ENCODE results near the gene TNFRSF18.

The TNFRSF18 gene

GRCh38 chr1:1227386-1227785 is 21.0 kb upstream of the TNFRSF18 start:
- no peak for DNase-seq (ENCODE audit: low read depth)

- DNase-seq (ENCODE audit: low read depth): no peak
These were observed 20.4 kb upstream of the TNFRSF18 start for GRCh38 chr1:1226566-1227362.

- DNase-seq (ENCODE audit: low read depth): no peak
These were observed 19.5 kb upstream of the TNFRSF18 start for GRCh38 chr1:1225913-1226312.

GRCh38 chr1:1225238-1225845 is 18.9 kb upstream of the TNFRSF18 start:
- DNase-seq (ENCODE audit: low read depth): no peak

GRCh38 chr1:1223891-1224290 is 17.5 kb upstream of the TNFRSF18 start:
- no peak for DNase-seq (ENCODE audit: low read depth)

GRCh38 chr1:1223321-1223720 is 16.9 kb upstream of the TNFRSF18 start:
- DNase-seq (ENCODE audit: low read depth): no peak

GRCh38 chr1:1222575-1223225 is 16.3 kb upstream of the TNFRSF18 start:
- DNase-seq (ENCODE audit: low read depth): no peak

- DNase-seq (ENCODE audit: low read depth): no peak
These were observed 15.6 kb upstream of the TNFRSF18 start for GRCh38 chr1:1221887-1222574.

- no peak for DNase-seq (ENCODE audit: low read depth)
These were observed 13.8 kb upstream of the TNFRSF18 start for GRCh38 chr1:1220197-1220596.

GRCh38 chr1:1219341-1219740 is 12.9 kb upstream of the TNFRSF18 start:
- no peak for DNase-seq (ENCODE audit: low read depth)

- DNase-seq (ENCODE audit: low read depth): no peak
These were observed 12.3 kb upstream of the TNFRSF18 start for GRCh38 chr1:1218524-1219200.

GRCh38 chr1:1217621-1218523 is 11.5 kb upstream of the TNFRSF18 start:
- DNase-seq (ENCODE audit: low read depth): peak; percentile 19

GRCh38 chr1:1216770-1217620 is 10.6 kb upstream of the TNFRSF18 start:
- DNase-seq (ENCODE audit: low read depth): no peak

- DNase-seq (ENCODE audit: low read depth): no peak
These were observed 9.7 kb upstream of the TNFRSF18 start for GRCh38 chr1:1215881-1216605.

GRCh38 chr1:1215080-1215676 is 8.8 kb upstream of the TNFRSF18 start:
- DNase-seq (ENCODE audit: low read depth): no peak

- DNase-seq (ENCODE audit: low read depth): no peak
These were observed 7.2 kb upstream of the TNFRSF18 start, which contains the start of gene TNFRSF4 for GRCh38 chr1:1213345-1214265. Gene TNFRSF4, minus strand, starts transcription at chr1:1214153. Its CDS starts 26 bp downstream, at chr1:1214127.

GRCh38 chr1:1212780-1213344 is 6.5 kb upstream of the TNFRSF18 start:
- no peak for DNase-seq (ENCODE audit: low read depth)

All from ELR (cell line).